HCEC 1CT (cell line): ENCODE measurements around the gene IFT43.

ENCODE experiments used
- DNase-seq: peaks from one replicate; pipeline ENCODE4 v3.0.0-alpha.2; 2017

The IFT43 gene

DNA sequence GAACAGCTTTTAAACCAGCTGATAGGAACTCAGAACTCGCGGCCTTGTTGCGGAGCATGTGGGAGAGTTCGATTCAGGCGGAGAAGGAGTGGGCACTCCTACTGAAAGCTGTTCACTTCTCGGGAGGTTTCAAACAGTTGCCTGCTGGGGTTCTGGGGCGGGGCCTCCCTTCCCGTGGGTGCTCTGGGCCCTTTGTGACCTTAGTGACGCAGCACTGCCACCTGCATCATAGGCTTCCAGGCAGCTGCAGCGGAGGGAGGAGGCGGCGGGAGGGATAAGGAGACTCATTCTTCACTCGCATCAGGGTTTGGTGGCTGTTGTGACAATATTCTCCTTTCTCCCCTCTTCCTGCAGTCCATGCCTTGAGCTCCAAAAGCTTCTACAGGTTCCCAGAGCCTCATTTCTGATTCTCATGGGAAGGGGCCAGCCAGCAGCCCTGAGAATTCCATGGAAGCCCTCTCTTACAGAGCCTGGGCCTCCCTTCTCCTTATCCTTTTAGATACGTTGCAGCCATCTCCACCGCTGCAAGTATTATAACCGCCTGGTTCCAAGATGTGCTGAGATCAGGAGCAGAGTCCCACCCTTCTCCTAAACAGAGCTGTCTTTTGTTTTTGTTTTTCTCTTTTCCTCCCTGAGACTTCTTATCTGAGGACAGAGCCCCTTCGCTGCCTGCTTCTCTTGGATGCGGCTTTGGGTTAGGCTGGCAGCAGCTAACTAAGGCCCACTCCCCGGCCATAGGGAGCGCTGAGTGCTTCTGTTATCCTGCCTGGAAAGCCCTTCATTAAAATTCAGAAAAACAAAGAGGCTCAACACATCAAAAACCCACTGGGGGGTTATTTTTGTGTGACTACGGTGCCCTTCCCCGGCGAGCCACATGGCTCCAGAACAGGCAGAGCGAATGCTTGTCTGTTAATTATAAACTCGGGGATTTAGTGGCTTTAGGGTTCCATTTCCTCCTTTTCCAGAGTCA, 98.5 kb downstream of the IFT43 start:
- no peak for DNase-seq

DNA sequence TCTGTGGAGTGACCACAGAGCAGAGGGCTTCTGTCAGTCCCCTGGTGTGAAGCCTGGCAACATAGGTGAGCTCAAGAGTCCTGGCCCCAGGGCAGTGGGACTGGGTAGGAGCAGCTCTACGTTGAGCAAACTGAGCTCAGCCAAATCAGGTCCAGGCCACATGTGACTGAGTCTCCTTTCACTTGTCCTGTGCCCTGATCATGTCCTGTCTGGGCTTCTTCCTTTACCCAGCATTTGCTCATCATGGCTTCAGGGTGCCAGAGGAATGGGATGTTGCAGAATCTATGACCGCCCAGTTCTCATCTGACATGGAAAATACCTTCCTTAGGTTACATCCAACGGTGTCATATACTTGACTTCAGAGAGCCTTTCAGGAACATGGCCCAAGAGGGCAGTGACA, 99.8 kb downstream of the IFT43 start:
- no peak for DNase-seq

DNA sequence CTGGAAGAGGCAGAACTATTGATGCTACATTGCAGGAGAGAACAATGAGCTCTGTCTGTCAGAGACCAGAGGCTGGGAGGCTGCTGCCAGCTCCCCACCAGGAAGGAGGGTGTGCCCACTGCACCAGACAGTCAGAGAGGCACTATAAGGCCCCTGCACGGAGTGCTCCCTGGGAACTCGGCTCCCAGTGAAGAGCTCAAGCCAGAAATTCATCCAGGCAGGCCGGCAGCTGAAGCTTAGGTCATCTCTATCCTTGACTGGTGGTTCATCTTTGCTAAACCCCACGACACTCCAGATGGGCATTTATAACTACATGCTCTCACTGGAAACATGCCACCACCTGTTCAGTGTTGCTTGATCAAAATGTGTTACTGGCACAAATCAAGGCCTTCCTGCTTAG, 101.1 kb downstream of the IFT43 start:
- DNase-seq = no peak

DNA sequence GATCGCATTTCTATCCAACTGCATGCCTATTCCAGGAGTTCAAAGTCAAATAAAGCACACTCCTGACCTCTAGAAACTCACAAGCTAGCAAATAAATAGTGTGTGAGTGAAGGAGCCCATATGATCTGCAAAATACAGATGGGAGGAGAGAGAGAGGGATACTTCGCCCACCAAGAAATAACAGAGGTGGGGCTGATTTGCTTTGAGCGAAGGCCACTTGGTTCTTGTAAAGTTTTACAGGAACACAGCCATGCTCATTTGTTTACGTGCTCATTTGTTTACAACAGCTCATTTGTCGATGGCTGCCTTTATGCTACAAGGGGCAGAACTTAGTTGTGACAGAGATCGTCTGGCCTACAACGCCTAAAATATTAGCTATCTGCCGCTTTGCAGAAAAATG, 102.8 kb downstream of the IFT43 start:
- no peak for DNase-seq

DNA sequence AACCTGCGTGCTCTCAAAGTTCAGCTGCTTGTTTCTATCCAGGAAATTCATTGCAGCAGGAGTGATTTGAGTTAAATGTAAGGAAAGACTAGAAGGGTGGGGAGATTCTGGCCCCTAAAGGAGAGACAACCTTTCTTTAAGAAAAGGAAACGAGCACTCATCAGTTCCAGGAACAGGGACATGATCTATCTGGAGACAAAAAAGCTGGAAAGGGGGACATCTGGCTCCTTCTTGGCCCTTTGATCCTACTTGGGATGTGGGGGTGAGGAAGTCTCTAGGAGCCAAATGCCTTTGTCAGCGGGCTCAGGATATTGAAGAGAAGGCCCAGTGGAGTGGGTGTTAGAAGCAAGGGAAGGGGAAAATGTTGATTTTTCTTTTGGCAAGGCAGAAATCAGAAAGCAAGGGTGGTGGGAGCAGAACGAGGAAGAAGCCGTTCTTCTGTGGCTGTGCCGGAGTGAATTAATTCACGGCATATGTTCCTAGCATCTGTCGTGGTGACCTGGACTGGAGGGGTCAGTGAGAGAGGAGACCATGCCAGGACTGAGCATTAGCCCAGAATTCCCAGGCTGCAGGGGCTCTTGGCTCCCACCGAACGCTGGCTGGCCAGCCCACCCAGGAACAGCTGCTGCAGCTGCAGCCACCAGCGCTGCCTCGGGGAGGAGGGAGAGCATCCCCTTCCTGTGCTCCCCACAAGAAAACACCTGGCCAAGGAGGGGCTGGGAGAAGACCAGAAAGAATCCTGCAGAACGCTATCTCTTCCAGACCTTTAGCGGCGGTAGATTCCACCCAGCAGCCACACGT, 103.4 kb downstream of the IFT43 start:
- no peak for DNase-seq

DNA sequence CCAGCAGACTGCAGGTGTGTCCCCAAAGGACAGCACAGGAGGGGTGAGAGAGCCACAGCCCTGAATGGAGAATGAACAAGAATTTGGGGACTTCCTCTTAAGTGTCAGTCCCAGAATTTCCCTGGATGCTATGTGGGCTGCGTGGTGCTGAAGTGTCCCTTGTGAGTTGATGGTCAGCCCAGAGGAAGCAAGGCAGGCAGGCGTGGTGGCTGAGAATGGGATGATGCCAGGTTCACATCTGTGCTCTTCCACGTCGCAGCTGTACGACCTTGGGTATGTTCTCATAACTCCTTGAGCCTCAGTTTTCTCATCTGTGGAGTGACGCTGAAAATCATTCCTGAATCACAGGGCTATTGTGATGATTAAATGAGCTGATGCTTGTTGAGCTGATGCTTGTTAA, 104.0 kb downstream of the IFT43 start:
- DNase-seq = no peak

DNA sequence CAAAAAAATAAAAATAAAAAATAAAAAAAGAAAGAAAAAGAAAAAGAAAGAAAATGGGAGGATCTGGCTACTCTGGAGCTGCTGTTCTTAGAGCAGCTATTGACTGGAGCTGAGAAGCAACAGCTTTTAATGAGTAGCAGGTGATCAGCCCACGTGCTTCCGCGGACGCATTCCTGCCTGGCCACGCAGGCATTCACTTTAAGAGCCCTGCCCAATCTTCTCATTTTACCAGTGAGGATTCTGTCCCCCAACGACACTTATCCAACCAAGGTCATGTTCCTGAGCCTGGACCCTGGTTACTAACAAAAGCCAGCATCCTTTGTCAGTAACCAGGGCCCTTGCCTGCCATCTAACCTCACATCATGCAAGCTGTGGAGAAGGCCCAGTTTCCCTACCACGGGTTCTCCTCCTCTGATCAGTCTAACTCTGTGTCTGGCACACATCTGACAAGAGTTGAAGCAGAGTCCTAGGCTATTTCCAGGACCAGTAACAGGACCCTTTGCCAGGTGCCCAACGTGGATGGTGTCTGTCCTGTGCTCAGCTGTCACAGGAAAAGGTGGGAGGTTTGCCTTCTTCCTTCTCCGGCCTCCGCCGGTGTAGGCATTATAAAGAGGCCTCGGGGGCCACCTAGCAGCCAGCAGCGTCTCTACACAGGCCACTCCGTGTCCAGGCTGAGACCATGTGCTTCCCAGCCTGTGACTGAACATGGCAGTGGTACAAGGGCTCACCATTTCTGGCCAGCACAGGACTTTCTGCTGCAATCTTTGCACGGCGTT, 105.2 kb downstream of the IFT43 start:
- DNase-seq = no peak

DNA sequence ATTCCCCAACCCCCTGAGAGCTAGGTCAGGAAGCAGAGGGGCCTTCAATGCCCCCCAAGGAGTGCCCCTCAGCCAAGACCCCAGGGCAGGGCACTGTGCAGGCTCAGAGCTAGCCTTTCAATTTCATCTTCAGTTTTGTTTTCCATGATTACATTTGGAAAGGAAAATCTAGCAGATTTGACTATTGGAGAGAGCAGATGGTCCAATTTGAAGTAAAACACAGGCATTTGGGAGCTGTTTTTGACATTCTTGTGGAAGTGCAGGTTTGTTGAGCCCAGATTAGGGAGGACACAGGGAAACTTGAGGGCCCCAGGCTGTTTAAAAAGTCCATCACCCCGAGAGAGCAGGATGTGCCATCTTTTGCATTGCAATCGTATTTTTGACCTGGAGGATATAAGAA, 107.5 kb downstream of the IFT43 start:
- DNase-seq = no peak

DNA sequence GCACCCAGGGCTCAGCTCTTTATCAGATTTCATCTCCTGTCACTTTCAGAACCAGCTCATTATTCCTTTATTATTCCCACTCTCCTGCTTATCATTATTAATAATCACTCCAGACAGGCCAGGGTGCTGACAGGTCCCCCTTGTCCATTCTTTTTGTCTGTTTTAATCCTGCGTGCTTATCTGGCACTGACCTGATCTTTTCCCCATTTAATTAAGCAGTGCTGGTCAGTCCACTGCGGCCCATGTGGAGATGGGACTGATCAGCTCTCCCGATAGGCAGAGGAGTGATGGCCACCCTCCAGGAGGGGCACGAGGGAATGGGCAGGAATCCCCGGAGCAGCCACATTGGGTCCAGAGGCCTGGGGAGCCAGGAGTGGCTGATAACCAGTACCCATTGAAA, 110.7 kb downstream of the IFT43 start:
- no peak for DNase-seq

DNA sequence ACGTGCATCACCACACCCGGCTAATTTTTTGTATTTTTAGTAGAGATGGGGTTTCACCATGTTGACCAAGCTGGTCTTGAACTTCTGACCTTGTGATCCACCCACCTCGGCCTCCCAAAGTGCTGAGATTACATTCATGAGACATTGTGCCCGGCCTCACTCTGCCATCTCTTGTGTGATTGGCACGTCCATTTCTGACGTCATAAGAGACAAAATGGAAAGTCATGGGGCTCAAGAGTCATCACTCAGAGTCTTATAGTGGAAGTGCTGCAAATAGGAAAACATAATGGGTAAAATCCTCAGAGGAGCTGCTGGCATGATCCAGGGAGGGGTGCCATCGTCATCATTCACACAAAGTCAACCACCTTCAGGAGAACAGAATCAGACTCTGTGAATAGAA, 112.0 kb downstream of the IFT43 start:
- DNase-seq = no peak

DNA sequence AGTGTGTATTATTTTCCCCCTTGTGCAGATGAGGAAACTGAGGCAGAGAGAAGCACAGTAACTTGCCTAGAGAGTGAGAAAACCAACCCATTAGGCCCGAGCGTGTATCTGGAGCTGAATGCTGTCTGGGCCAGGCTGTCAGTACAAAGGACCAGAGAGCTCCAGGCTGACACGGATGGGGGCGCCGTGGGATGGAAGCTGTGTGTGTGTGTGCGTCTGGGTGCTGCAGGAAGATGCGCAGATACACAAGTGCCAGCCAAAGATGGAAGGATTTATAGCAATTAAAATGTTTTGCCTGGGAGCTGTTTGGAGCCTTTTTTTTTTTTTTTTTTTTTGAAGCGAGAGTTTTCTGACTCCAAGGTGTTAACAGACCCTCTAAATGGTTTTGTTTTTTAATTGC, 112.5 kb downstream of the IFT43 start:
- no peak for DNase-seq

DNA sequence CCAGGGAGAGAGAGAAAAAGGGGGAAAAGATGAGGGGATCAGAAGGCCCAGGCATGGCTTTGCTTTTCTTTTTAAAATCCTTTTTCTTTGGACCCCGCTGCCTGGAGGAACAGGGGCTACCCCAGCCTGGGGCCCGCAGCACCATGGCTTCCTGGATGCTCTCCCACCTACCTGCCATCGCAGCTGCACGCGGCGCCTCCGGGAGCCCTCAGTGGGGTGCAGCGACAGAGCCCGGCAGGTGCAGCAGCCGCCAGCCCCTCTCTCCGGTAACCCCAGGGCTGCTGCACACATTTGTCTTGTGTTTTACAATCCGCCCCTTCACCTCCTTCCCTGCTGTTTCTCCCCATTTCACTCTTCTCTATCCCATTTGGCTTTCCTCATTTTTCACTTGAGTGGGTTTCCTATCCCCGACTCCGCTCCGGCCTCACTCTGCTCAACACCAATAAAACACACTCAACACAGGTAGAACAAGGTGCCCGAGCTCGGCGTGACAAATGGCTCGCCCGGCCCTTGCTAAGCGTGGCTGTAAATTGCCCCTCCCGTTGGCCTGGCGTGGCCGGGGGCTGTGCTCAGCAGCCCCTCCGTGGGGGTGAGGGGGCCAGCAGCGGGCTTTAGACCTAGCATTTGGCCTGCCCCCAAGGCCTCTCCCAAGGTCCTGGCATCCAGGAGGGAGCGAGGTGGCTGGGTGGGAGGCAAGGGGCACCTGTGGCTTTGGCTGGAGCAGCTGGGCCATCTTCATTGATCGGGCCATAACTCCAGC, 113.5 kb downstream of the IFT43 start:
- no peak for DNase-seq

DNA sequence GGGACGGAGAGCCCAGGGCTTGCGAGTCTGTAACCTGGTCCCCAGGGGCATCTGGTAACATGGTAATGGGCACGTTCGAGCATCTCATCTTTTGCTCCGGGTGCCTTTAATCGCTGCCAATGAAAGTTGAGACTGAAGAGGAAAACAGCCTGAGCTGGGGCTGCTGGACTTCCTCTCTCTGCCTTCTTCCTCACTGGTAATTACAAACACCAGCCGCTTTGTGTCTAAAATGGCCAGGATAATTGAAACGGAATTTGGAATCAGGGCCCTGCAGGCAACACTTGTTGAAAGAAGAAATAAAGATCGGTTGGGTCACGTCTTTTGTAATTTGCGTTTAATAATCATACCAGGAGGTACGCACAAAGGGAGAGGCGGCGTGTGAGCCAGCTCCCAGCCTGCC, 114.7 kb downstream of the IFT43 start:
- no peak for DNase-seq

DNA sequence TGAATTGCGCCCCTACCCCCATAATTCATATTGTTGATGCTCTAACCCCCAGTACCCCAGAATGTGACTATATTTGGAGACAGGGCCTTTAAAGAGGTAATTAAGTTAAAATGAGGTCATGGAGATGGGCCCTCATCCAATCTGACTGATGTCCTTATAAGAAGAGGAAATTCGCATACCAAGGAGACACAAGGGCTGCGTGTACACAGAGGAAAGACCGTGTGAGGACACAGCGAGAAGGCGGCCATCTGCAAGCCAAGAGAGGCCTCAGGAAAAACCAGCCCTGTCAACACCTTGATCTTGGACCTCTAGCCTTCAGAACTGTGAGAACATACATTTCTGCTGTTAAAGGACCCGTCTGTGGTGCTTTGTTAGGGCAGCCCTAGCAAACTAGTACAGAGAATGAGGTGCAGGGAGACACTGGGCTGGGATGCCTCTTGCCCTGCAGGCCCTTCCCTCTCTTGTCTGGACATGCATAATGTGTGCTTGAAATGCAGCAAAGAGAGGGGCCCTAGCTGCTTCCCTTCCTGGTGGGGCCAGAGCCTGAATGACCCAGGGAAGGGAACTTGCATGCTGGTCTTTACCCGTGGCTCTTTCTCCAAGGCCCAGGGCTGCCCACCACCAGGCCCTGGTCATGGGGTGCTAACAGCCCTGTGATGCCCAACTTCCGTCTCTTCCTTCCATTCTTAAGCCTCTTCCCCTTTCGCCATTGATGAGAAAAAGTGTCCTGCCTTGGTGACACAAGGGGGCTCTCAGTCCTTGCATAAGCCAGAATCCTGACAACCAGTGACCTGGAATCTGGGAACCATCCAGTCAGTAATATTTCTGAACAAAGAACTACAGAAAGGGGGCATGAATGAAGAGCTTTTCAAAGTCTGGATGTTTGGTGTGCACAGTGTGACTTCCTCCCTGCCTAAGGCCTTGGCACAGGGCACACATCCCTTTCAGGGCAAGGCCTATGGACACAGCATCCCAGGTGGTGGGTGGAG, 116.1 kb downstream of the IFT43 start:
- peak; percentile 11 for DNase-seq

DNA sequence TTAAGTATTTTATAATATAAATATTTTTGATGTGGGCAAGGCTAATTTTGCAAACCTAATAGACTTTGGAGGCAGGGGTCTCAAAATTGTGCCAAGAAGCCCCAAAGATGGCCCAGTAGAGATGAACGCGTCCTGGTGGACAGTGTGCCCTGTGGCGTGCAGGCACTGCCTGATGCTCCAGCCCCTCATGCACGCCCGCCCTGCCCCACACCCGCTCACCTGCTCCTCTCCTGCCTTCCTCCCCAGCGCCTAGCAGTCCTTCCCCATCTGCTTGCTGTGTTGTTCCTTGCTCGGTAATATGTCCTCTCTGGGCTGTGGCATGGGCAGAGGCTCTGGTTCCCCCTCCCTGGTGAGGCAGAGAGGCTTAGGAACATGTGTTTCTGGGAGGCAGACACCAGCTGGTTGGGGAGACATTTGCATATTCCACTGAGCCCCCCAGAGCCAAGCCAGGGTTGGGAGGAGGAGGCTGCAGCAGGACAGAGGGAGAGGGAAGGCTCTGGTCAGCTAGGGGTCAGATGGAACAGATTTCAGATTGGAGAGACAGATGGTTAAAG, 119.3 kb downstream of the IFT43 start:
- DNase-seq = no peak

DNA sequence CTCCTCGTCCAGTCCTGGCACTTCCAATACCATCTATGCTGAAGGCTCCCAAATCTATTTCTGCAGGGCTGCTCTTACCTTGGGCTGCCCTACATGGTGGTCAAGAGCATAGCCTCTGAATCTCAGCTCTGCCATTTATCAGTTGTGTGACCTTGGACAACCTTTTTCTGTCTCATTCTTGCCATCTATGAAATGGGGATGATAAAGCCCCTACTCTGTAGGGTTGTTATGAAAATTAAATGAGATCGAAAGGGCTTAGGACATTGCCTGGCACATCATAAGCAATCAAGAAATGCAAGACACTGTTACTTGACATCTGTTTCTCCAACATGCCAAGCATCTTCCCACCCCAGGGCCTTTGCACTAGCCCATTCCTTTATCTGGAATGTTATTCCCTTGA, 120.6 kb downstream of the IFT43 start:
- no peak for DNase-seq

DNA sequence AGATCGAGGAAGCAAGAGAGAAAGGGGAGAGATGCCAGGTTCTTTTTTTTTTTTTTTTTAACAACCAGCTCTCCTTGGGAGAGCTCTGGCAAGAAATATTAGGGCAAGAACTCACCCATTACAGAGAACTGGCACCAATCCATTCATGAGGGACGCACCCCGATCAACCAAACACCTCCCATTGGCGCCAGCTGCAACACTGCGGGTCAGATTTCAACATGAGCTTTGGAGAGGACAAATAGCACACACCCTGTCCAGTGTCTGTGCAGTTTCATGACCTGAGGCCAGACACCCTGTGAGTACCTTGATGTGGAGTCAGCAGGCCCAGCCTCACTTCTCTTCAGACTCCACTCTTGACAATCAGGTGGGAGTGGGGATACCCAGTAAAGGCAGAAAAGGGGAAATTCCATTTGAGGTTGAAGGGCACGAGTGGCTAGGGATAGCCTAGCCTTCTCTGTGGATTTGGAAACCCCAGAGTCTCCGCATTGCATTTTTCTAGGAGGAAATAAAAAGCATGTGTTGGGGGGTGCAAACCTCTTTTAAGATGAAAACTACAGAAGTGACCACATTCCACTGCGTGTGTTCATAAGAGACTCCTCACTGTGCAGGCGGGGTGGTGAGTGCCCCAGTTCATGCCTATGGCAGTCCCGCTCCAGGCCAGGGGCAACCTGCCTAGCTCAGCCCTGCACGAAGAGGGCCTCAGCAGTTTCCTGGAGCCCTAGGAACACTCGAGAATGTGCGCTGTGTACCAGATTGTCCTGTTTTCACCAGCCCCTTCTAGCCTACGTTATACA, 123.7 kb downstream of the IFT43 start:
- DNase-seq = no peak

DNA sequence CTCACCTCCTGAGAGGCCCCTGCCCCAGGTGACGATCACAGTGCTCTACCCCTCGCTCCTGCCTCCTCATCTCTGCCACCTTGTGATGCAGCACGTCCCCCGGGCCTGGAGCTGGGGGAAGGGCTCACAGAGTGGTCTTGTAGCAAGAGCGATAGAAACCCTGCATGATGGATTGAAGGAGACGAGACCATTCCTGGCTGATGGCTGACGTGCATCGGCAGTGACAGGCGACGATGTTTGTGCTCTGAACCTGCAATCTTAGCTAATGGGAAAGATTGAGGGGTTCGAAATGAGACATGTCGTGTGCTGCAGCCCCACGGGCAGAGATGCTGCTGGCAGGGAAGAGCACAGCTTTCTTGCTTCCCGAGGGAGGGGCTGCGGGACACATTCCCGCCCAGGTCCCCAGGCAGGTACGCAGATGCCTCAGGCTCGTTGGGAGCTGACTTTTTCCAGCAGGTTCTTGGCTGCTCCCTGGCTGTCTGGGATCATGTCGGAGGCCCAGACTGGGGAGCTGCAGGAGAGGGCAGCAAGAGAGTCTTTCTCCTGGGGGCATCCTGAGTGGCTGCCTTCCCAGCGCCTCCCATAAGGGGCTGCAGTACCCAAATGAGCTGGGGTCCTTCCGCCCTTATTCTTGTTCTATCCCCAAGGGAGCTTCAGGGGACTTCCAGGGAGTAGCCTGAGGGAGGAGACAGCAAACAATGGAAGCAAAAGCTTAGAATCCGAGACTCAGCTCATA, 127.5 kb downstream of the IFT43 start:
- no peak for DNase-seq

DNA sequence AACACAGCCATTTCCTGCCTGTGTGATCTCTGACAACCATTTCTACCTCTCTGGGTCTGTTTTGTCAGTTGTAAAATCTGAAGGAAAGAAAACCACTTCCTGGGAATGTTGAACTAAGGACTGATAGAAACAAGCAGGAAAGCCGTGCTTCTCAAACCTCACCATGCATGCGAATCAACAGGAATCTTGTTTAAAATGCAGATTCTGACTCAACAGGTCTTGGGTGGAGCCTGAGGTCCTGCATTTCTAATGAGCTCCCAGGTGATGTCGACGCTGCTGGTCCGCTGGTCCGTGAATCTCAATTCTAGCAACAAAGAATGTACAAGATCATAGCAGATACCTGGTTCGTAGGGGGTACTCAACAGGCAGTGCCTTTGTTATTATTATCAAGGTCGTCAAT, 128.1 kb downstream of the IFT43 start:
- DNase-seq = no peak
